ENCODE results near the gene MGLL. TPM values are rescaled to one million over a fixed set of nuclear protein-coding genes. Genes with fewer than 3 reads are reported as not detected.

The MGLL gene
- polyA plus RNA-seq, 1 experiment: 108 TPM

GRCh38 chr3:127666676-127667075, 155.6 kb downstream of the MGLL start:
- ChIA-PET CTCF (no interaction called here), POLR2A (no interaction called here)
- Histone ChIP-seq H3K4me3 (ENCODE audit: low read depth, low read length) (no peak overlapping the region), H3K36me3 (ENCODE audit: control insufficient read depth, insufficient read depth, low read length) (no peaks in the 10 kb centered on the region), H3K27me3 (ENCODE audit: control insufficient read depth, insufficient read depth, low read length) (no peaks in the 10 kb centered on the region; the same call in 1 of the 2 replicates)
- DNase-seq (ENCODE audit: low read depth): no peak
- TF ChIP-seq CTCF (IDR thresholded peaks at IDR 0.05; ENCODE audit: insufficient read depth, low read depth, low read length): no peak

DNA sequence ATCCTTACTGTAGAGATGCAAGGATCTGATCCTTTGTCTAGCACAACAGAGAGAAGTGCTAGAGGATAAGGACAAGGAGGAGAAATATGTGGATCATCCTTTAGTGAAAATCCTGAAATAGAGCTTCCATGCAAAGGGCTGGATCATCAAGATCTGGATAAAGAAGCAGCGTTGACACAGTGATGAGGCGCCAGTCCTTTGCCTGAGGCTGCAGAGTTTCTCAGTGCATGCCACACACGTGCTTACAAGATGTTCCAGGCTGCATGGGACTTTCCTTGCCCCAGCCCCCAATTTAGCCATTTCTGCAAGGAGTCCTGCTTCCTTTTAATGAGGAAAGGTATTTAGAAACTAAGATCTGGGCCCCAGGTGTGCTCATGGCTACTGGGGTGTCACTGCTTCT, 156.7 kb downstream of the MGLL start:
- Histone ChIP-seq H3K27me3 (ENCODE audit: control insufficient read depth, insufficient read depth, low read length) (no peaks in the 10 kb centered on the region; the same call in 1 of the 2 replicates), H3K36me3 (ENCODE audit: control insufficient read depth, insufficient read depth, low read length) (no peaks in the 10 kb centered on the region), H3K4me3 (ENCODE audit: low read depth, low read length) (no peak overlapping the region)
- no peak for TF ChIP-seq CTCF (IDR thresholded peaks at IDR 0.05; ENCODE audit: insufficient read depth, low read depth, low read length)
- ChIA-PET POLR2A (interaction anchor here (0.6 kb wide), 1 partner anchor 390 kb away, joined by 3 read pairs; no protein-coding TSS in a partner anchor), CTCF (interaction anchor here (0.5 kb wide), 1 partner anchor 346 kb away, joined by 3 read pairs; no protein-coding TSS in a partner anchor)
- no peak for DNase-seq (ENCODE audit: low read depth)

- Histone ChIP-seq H3K36me3 (ENCODE audit: control insufficient read depth, insufficient read depth, low read length) (no peaks in the 10 kb centered on the region), H3K4me3 (ENCODE audit: low read depth, low read length) (no peak overlapping the region), H3K27me3 (ENCODE audit: control insufficient read depth, insufficient read depth, low read length) (no peaks in the 10 kb centered on the region; the same call in 1 of the 2 replicates)
- ChIA-PET CTCF (no interaction called here), POLR2A (interaction anchor here (0.6 kb wide), 1 partner anchor 390 kb away, joined by 3 read pairs; no protein-coding TSS in a partner anchor)
- no peak for DNase-seq (ENCODE audit: low read depth)
- TF ChIP-seq CTCF (IDR thresholded peaks at IDR 0.05; ENCODE audit: insufficient read depth, low read depth, low read length): no peak
Observed at GRCh38 chr3:127665165-127665564, 157.2 kb downstream of the MGLL start.

DNA sequence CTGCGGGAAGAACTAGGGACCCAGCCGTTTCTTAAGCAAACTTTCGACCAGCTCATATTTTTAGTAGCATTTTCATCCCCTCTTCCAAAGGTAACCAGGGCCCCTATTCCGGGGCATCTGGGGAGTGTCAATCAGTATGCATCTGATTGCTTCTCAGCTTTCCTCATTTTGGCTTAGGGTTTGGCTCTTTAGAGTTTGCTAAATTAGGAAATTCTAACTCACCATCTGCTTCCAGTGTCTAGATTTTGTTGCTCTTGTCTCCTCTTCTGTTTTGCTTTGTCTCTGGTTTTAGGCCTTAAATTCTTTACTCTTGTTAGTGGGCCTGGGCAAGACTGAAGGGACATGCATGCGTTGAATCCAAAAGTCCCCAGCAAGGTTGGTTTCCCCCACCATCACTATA, 159.2 kb downstream of the MGLL start:
- ChIA-PET POLR2A (no interaction called here), CTCF (interaction anchor here (0.6 to 0.9 kb wide), 2 partner anchors 11 to 19 kb away, joined by 3 to 4 read pairs; no protein-coding TSS in a partner anchor)
- Histone ChIP-seq H3K4me3 (ENCODE audit: low read depth, low read length) (no peak overlapping the region), H3K36me3 (ENCODE audit: control insufficient read depth, insufficient read depth, low read length) (no peaks in the 10 kb centered on the region), H3K27me3 (ENCODE audit: control insufficient read depth, insufficient read depth, low read length) (no peaks in the 10 kb centered on the region; the same call in 1 of the 2 replicates)
- no peak for TF ChIP-seq CTCF (IDR thresholded peaks at IDR 0.05; ENCODE audit: insufficient read depth, low read depth, low read length)
- no peak for DNase-seq (ENCODE audit: low read depth)

- Histone ChIP-seq H3K36me3 (ENCODE audit: control insufficient read depth, insufficient read depth, low read length) (no peaks in the 10 kb centered on the region), H3K27me3 (ENCODE audit: control insufficient read depth, insufficient read depth, low read length) (no peaks in the 10 kb centered on the region; the same call in 1 of the 2 replicates), H3K4me3 (ENCODE audit: low read depth, low read length) (no peak overlapping the region)
- TF ChIP-seq CTCF (IDR thresholded peaks at IDR 0.05; ENCODE audit: insufficient read depth, low read depth, low read length): no peak
- POLR2A ChIA-PET: no interaction called here
- no peak for DNase-seq (ENCODE audit: low read depth)
- CTCF ChIA-PET: interaction anchor here (1.4 to 2.3 kb wide), 2 partner anchors 10 to 18 kb away, joined by 4 to 9 read pairs; no protein-coding TSS in a partner anchor
Observed at GRCh38 chr3:127662001-127662469, 160.3 kb downstream of the MGLL start.

Measured in BJ (cell line).